GM18858 (cell line): Measurements from ENCODE around the gene PTPRN2.
"Not testable (repeated sequence)": the region's sequence is repeated elsewhere in the genome, so short reads cannot be mapped to it uniquely, and the experiment has no call there.

ENCODE experiments used
- ATAC-seq: cut with Tn5 transposase; IDR thresholded peaks from one replicate; pipeline ENCODE4 v1.9.1; 2021; ENCODE audit not compliant: unreplicated experiment

The PTPRN2 gene

GRCh38 chr7:158534598-158534997, 53.0 kb downstream of the PTPRN2 start:
- ATAC-seq: no peak

DNA sequence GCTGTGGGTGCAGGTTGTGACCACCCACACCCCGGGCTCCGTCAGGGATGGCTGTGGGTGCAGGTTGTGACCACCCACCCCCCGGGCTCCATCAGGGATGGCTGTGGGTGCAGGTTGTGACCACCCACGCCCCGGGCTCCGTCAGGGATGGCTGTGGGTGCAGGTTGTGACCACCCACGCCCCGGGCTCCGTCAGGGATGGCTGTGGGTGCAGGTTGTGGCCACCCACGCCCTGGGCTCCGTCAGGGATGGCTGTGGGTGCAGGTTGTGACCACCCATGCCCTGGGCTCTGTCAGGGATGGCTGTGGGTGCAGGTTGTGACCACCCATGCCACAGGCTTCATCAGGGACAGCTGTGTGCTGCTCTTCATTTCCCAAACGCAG, 53.5 kb downstream of the PTPRN2 start:
- ATAC-seq: not testable (repeated sequence)

- no peak for ATAC-seq
Measured at GRCh38 chr7:158533386-158534133, 54.1 kb downstream of the PTPRN2 start.

DNA sequence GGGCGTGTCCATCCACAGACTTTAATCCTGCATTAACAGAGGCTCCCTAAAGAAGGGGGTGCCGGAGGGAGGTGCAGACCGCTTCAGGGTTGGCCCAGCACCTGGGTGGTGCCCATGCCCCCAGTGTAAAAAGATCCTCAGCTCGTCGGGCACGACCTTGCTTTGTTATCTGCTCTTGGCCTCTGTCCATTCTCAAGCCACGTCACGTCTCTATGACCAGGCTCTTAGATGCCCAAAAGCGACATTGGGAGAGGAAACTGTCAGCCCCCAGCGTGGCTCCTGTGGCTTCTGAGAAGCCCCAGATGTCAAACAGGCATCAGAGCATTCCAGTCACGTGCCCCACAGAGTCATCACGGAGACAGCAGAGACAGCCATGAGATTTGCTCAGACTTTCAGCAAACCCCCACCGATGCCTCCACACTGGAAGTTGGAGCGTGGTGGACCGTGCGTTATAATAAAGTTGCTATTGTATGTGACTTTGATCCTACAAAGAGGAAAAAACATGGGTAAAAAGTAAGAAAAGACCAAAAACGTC, 55.5 kb downstream of the PTPRN2 start:
- no peak for ATAC-seq

DNA sequence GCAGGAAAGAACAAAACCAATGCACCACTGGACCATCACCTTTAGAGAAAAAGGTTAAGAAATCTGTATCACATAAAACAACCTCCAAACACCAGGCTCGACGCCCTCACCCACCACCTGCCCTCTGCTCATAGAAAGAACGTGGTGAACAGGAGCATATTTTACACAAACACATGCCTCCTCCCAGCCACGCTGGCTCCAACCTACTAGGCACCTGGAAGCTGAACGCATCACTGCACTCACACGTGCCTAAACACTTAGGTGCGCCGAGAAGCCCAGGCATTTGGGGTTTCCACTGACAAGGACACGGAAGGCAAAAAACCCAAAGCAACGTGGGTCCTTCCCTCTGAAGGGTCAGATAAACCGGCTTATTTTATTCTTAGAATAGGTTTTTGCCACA, 56.0 kb downstream of the PTPRN2 start:
- no peak for ATAC-seq

- no peak for ATAC-seq
Measured at GRCh38 chr7:158530800-158531609, 56.6 kb downstream of the PTPRN2 start.

- ATAC-seq: no peak
Measured at GRCh38 chr7:158529181-158530096, 58.2 kb downstream of the PTPRN2 start.

DNA sequence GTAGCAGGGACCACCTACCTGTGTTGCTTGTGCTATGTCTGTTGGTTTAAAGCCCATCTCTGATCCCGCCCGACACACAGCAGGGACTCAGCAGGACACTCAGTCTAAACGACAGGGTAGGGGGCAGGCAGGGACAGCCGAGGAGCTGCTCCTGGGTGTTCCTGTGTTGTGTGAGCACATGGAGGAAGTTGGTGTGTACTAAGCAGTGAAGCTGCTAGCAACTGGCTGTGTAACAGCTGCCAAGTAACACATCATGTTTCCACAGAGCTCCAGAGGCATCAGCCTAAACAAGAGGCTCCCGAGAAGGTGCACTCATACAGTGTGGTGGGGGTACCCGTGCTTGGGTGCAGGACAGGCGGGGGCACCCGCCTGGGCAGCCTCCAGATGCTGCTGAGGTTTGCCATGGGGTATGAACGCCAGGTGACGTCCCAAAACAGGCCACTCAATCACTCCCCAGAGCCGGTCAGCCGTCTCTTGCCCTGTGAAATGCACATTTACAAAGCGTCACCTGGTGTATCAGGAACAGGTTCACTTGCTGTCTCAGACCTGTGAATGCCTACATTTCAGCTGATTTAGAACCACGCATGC, 59.6 kb downstream of the PTPRN2 start:
- ATAC-seq: no peak

GRCh38 chr7:158527495-158527894, 60.1 kb downstream of the PTPRN2 start:
- no peak for ATAC-seq

DNA sequence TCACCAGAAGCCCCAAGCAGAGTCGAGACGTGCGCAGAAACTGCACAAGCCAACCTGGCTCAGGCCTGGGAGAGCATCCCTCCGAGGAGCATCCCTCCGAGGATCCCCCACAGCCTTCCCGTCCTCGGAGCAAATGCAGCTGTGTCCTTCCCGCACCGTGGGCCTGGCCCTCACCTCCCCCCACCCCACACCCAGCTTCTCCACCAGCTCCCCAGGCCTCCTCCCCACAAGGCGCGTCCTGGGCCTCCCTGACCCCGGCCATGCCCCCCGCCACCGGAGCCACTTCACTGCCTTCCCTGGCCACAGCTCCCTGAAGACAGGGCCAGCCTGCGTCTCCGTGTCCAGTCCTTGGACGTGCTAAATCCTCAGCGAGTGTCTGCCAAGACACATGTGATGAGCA, 60.6 kb downstream of the PTPRN2 start:
- no peak for ATAC-seq

GRCh38 chr7:158526531-158526930, 61.1 kb downstream of the PTPRN2 start:
- no peak for ATAC-seq

- ATAC-seq: no peak
Measured at GRCh38 chr7:158525648-158526484, 61.8 kb downstream of the PTPRN2 start.

GRCh38 chr7:158524749-158525635, 62.6 kb downstream of the PTPRN2 start:
- ATAC-seq: no peak

DNA sequence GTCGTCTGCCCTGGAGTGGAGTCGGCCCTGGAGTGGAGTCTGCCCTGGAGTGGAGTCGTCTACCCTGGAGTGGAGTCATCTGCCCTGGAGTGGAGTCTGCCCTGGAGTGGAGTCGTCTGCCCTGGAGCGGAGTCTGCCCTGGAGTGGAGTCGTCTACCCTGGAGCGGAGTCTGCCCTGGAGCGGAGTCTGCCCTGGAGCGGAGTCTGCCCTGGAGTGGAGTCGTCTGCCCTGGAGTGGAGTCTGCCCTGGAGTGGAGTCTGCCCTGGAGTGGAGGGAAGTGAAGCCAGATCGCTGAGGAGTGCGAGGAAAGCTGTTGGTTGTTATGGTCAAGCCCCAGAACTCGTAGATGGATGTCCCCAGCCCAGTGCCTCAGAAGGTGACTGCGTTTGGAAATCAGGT, 63.3 kb downstream of the PTPRN2 start:
- not testable (repeated sequence) for ATAC-seq

DNA sequence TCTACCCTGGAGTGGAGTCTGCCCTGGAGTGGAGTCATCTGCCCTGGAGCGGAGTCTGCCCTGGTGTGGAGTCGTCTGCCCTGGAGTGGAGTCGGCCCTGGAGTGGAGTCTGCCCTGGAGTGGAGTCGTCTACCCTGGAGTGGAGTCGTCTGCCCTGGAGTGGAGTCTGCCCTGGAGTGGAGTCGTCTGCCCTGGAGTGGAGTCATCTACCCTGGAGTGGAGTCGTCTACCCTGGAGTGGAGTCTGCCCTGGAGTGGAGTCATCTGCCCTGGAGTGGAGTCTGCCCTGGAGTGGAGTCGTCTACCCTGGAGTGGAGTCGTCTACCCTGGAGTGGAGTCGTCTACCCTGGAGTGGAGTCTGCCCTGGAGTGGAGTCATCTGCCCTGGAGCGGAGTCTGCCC, 63.7 kb downstream of the PTPRN2 start:
- not testable (repeated sequence) for ATAC-seq

- ATAC-seq: not testable (repeated sequence)
Measured at GRCh38 chr7:158523165-158523856, 64.3 kb downstream of the PTPRN2 start.

GRCh38 chr7:158521795-158522194, 65.8 kb downstream of the PTPRN2 start:
- not testable (repeated sequence) for ATAC-seq

DNA sequence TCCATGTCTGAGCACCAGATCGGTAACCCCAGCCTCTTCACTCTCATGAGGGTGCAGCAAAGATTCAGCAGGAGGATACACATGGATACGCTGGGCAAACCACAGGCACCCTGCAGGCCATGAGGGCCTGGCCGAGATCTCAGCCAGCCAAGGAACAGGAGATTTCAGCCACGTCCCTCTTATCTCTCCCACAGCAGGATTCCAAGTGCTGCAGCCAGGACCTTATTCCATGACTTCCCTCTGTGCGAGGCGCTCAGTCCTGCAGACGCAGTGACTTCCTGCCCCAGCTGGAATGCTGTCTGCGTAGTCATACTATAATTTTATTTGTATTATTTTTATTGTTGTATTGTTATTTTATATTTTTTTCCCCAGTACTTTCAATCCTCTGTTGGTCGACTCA, 66.8 kb downstream of the PTPRN2 start:
- no peak for ATAC-seq
